Measurements from ENCODE around the gene PVALEF. TPM values are rescaled to one million over a fixed set of nuclear protein-coding genes. Genes with fewer than 3 reads are reported as not detected.
A peak's percentile ranks its signal among the peaks of the same experiment; 100 is the strongest.

PVALEF gene
- 0.33 TPM for polyA plus RNA-seq (ENCODE audit: insufficient read length)
- long read RNA-seq, donor 1, result 0 reads
- long read RNA-seq, donor 2, result 0 reads
- long read RNA-seq, donor 3, result 0 reads
- long read RNA-seq, donor 4, result 0 reads
- long read RNA-seq, donor 5, result 0 reads
- long read RNA-seq, donor 6, result 0 reads
- long read RNA-seq, donor 7, partial matches to known transcripts, result 6 of 6 reads
- long read RNA-seq, donor 7, other reads (novel, unspliced or antisense), result 0 of 6 reads
- long read RNA-seq, donor 8, result 0 reads

DNA sequence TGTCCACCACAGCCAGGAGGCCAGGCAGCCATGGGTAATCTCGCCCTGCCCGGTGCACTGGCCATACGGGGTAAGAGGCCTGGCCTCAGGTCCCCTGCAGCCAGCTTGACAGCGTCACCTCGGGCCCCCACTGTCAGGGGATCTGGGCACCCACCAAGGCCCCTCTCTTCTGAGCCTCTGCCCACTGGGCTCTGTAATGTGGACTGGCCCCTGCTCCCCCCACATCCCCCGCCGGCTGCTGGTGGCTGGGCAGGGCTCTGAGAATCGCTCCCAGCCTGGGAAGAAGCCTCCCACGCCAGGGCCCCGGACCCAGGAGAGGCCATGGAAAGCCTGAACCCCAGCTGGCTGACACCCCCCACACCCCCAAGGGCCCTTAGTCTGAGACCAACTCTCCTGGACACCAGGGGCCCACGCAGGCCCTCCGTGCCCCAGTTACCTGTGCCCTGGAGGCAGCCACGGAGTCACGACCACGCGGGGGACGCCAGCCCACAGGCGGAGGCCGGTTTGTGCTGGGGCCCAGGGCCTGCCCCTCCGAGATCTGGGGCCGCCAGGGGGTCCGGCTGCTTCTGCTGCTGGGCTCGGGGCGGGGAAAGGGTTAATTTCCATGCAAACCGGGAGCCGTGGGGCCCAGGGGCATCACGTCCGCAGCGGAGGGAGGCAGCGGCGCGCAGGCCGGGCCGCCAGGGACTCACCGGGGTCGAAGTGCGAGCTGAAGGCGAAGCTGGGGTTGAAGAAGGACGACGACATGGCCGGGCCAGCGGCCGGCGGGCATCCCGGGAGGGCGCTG is at the start of gene PVALEF:
PVALEF (plus strand) TSS at position 262 of the 787 bp plus-strand sequence. CDS start 15,720 bp downstream, outside the sequence.
- DNase-seq, result peak; percentile 35

GRCh38 chr17:81115749-81116464 is 49.4 kb upstream of the PVALEF start:
- DNase-seq, result no peak

DNA sequence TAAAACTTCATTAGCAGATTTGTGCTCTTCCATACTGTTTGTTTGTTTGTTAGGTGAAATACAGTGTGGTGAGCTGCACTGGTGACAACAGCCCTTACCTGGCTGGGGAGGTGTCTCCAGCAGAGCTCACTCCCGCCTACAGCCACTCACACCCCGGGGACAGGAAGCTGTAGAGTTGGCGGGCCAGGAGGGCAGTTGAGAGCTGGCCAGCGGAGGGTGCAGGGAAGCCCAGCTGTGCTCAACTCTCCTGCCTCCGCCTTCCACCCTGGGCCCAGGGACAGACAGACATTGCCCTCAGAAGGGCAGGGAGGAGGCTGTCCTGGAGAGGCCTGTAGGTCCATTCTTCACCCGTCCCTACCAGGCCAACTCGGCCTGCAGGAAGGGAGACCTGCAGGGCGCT is 48.6 kb upstream of the PVALEF start:
- DNase-seq, result no peak

- DNase-seq, result no peak
Observed at GRCh38 chr17:81117672-81118198, 47.6 kb upstream of the PVALEF start.

GRCh38 chr17:81118308-81119221 is 46.7 kb upstream of the PVALEF start:
- no peak for DNase-seq

DNA sequence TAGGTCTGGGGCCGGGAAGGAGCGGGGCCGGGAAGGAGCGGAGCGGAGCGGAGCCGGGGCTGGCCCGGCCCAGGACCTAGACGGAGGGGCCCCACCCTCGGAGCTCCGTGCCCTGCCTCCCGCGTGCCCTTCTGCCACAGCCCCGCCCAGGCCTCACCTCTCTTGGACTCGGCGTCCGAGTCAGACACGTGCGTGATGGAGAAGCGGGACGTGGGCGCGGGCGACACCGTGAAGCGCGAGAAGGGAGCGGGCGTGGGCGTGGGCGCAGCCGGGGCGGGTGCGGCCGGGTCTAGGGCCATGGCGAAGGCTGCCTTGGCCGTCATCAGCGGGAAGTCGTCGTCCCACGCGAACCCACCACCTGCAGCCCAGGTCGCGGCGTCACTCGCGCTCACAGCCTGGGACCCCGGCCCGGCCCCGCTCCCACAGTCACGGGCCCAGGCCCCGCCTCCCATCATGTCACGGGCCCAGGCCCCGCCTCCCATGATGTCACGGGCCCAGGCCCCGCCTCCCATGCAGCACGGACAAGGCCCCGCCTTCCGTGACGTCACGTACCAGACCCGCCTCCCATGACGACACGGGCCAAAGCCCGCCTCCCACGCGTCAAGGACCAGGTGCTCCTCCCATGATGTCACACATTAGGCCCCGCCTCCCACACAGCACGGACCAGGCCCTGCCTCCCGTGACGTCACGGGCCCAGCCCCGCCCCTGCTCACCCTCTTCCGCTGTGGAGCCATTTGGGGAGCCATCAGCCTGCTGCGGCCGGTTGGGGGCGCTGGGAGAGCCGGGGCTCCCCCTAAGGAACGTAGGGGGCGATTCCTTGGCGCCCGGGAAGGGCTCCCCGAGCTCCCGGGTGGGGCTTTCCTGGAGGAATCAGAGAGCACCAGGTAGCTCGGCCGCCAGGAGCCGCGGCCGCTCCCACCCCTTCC is 45.8 kb upstream of the PVALEF start:
- peak; percentile 68 for DNase-seq

DNA sequence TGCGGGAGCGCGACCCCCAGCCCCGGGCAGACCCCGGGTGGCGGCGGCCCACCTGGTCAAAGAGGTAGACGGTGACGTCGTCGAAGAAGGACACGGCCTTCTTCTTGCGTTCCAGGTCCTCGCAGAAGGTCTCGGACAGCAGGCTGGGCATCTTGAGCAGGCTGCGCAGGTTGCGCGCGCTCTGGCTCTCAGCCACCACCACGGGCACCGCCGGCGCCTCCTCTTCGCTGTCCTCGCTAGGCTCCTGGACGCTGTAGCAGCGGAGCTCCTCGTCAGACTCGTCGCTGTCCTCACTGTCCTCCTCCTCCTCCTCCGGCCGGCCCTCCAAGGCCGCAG is 45.2 kb upstream of the PVALEF start:
- no peak for DNase-seq

DNA sequence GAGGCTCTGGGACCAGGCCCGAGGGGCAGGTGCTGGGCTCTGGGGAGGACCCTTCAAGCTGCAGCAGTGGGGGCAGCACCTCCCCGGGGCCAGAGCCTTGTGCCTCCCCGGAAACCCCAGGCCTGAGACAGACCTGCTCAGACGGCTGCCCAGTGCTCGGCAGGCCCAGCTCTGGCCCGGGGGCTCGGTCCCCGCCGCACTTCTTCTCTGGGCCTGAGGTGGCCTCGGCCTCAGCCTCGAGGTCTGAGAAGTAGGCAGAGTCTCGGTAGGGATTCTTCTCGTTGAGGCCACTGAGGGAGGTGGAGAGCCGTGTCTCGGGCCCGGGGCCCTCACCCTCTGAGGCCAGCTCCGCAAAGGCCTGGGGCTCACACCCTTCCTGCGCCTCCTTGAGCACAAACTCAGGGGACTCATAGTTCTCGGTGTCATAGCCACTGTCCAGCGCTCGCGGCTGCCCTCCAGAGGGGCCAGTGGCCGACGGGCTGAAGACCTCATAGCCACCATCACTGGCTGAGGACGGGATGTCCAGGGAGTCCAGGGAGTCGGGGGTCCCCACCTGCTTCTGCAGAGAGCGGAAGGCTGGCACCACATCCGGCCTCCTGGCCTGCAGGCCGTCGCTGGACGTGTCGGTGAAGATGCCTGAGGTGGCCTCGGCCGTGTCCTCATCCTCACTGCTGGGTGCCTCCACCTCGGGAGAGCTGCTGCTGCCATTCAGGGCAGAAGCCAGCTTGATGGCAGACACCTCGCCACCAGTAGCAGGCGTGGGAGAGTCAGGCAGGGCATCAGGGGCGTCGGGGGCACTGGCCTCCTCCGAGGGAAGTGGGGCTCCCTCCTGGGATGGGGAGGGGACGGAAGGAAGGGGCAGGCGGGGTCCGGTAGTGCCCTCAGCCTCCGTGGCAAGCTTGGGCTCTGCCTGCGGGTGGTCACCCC is 44.3 kb upstream of the PVALEF start:
- DNase-seq, result no peak

DNA sequence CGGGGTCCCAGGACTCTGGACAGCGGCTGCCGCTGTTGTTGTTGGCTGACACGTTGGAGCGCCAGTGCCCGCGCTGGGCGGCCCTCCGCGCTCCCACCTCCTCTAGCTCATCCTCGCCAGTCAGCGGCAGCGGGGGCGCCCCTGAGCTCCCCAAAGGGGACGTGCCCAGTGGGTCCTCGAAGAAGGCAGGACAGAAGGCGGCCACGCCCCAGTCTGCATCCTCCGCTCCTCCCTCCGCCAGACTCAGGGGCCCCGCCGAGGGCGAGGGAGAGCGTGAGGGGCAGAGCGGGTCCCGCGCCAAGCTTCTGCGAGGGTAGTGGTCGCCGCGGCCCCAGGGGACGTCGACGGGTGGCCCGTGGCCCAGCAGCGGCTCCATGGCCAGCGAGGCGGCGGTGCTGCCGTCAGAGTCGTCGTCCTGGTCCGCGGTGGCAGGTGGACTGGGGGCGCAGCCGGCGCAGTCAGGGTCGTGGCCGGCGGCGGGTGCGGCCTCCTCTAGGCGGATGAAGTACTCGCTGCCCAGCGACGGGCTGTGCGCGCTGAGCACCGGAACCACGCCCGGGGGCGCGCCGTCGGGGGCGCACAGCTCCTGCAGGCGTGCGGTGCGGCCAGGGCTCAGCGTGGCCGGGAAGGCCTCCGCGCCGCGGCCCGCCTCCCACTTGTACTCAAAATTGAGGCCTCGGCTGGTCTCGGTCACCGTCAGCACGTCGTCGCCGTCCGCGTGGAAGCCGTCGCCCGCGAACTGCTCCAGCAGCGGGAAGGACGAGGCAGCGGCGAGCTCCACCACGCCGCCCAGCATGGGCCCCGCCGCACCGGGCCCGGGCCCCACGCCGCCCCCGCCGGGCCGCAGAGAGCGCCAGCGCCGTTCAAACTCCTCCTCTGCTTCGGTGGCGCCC is 43.2 kb upstream of the PVALEF start:
- DNase-seq, result no peak

- DNase-seq, result no peak
Observed at GRCh38 chr17:81123052-81124048, 42.0 kb upstream of the PVALEF start.

GRCh38 chr17:81124377-81124776 is 40.9 kb upstream of the PVALEF start:
- DNase-seq, result no peak

DNA sequence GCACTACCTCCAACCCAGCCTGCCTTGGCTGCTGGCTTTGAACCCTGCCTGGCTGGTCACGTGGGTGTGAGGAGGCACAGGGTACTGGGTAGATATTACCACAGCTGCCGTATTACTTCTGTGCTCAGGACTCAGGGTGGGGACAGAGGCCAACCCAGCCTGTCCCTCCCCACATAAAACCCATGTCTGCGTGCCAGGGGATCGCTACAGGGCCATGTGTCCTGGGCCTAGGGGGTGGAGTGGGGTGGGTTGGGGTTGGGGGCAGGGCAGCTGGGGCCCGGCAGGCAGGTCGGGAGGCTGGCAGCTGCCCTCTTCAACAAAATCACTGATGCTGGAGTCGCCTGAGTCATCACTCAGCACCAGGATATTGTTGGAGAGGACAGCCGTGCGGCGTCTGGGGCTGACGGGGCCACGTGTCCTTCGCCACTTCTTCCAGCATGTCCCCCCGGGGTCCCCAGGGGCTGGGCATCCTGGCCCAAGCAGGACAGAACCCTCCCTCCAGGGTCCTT is 39.7 kb upstream of the PVALEF start:
- DNase-seq, result no peak

DNA sequence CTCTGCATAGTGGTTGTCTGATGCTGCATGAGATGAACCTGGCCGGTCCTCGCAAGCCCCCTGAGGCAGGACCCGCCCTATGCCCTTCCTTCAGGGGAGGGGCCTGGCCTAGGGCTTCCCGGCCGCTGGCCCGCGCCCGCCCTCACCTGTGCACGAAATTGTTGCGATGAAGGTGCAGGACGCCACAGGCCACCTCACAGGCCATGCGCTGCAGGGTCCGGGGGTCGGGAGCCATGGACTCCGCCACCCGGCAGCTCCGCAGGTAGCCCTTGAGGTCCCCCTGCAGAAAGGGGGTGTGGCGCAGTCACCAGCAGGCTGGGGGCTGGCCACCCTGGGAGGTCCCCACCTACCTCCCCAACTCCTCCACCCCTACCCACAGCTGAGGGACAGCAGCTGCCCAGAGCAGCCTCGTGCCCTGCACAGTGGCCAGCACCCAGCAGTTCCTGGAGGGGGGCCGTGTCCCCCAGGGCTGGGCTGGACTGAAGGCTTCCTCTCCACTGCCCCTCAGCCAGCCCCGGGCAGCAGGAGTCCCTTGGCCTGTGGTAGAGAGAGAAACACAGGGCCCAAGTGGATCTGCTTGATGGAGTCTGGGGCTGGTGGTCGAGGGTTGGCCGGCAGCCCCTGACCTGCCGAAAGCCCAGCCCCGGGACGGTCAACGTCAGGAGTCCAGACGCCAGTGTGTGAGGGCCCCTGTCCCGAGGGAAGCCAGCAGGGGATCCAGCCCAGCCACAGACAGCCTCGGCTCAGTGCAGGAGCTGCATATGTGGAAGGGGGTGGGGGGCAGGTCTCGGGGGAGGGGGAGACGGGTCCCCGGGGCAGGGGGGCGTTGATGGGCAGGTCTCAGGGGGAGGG is 38.8 kb upstream of the PVALEF start:
- DNase-seq, result no peak

GRCh38 chr17:81127133-81127455 is 38.2 kb upstream of the PVALEF start:
- DNase-seq, result no peak

DNA sequence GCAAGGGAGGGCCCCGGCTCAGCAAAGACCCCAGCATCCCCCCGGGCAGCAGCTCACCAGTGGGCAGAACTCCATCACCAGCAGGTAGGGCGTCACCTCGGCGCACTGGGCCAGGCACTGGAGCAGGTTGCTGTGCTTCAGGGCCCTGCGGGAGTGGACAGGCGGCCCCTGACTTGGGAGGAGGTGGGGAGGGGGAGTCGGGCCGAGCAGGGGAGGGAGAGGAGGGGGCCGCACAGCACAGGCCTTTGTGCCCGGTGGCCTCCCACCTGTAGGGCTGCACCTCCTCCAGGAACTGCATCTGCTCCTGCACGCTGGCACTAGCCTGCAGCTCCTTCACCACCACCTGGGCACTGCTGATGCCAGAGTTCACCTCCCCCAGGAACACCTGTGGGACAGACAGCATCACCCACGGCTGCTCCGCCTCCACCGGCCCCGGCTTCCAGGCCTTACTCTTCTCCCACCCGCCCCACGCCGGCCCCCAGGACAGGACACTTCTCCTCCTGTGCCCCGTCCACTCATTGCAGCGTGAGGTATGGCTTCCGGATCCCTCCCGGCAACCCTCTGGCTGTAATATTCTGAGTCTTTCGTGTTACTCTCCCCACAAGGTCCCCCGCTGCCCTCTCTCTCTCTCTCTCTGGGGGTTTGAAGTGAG is 37.7 kb upstream of the PVALEF start:
- DNase-seq, result no peak

DNA sequence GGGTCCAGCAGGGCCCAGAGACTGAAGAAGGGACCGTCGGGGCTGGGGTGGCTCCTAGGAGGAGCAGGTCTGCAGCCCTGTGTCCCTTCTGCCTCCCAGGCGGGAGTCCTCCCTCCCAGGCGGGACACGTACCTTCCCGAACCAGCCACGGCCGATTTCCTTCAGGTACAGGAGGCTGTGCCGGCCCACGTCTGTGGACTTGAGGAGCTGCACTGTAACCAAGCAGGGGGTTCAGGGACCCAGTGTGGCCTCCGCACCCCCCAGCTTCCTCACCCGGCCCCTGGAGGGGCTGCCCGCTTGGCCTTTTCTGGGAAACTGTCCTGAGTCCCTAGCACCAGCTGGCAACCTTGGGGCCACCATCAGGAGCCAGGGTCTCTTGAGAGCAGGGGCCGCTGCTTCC is 37.0 kb upstream of the PVALEF start:
- DNase-seq, result no peak
